ENCODE measurements around the gene ASAH2. TPM values are rescaled to one million over a fixed set of nuclear protein-coding genes. Genes with fewer than 3 reads are reported as not detected.

ASAH2 gene
- total and polyA plus RNA-seq, 4 donors = 0.08 to 5.2 (median 2.2) TPM

DNA sequence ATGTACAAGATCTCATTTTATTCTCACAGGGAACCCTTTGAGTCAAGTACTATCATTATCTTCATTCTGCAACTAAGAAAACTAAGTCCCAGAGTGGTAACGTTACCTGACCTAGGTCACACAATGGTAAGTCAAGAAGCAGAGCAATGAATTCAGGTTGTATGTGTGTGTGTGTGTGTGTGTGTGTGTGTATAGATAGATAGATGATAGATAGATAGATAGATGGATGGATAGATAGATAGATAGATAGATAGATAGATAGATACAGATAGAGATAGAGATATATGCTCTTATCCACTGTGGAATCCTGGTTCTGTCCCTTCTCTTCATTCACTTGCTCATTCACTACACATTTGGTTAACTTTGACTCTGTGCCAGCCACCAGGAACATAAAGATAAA, 29.8 kb downstream of the ASAH2 start:
- DNase-seq = no peak

DNA sequence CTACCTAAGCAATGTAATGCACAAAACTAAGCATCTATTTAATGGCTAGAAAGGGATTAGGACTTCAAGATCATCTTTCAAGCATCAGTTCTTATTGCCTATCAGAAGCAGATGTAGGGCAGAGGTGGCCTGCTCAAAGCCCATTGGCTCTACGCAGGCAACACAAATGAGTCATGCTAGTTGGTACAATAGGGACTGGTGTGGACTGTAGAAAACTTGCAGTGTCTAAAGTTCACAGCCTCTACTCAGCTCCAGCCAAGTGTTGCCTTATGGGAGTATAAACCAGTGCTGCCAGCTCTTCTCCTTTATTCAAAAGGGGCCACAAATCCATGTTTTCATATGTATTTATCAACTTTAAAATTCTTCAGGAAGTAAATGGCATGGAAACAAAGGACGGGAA, 31.7 kb downstream of the ASAH2 start:
- Histone ChIP-seq H3K4me1 (ENCODE audit: control insufficient read depth in 1 of 2, insufficient read depth in 2 of 2, low read length in 2 of 2) (no peaks in the 10 kb centered on the region), H3K4me3 (ENCODE audit: low read length in 2 of 2) (no peak overlapping the region), H3K9me3 (ENCODE audit: control insufficient read depth, low read length) (no peaks in the 10 kb centered on the region), H3K36me3 (ENCODE audit: control insufficient read depth in 1 of 2, insufficient read depth in 2 of 2, low read length in 1 of 2) (no peaks in the 10 kb centered on the region), H3K27ac (ENCODE audit: low read depth in 1 of 2, low read length in 2 of 2) (no peak overlapping the region), H3K27me3 (ENCODE audit: control insufficient read depth in 1 of 2, insufficient read depth in 2 of 2, low read length in 1 of 2) (no peaks in the 10 kb centered on the region)
- no peak for DNase-seq
- ATAC-seq (ENCODE audit: low FRiP score) = no peak
- 84 to 85% methylated on average over 2 of the region's 2 CpGs for WGBS, 2 donors
- intact Hi-C loops (cut with DNase I) = no loop called here

More for the DNA sequence above, 29.8 kb downstream of the ASAH2 start:
- no peaks in the 10 kb centered on the region for H3K36me3 ChIP-seq (ENCODE audit: control insufficient read depth in 1 of 2, insufficient read depth in 2 of 2, low read length in 1 of 2)
- no peak overlapping the region for H3K27ac ChIP-seq (ENCODE audit: low read depth in 1 of 2, low read length in 2 of 2)
- H3K4me3 ChIP-seq (ENCODE audit: low read length in 2 of 2) = no peak overlapping the region
- intact Hi-C loops (cut with DNase I) = no loop called here
- H3K4me1 ChIP-seq (ENCODE audit: control insufficient read depth in 1 of 2, insufficient read depth in 2 of 2, low read length in 2 of 2) = no peaks in the 10 kb centered on the region
- 68 to 79% methylated on average over 1 of the region's 1 CpG for WGBS, 2 donors
- ATAC-seq (ENCODE audit: low FRiP score) = no peak
- H3K9me3 ChIP-seq (ENCODE audit: control insufficient read depth, low read length) = no peaks in the 10 kb centered on the region
- H3K27me3 ChIP-seq (ENCODE audit: control insufficient read depth in 1 of 2, insufficient read depth in 2 of 2, low read length in 1 of 2) = no peaks in the 10 kb centered on the region

DNA sequence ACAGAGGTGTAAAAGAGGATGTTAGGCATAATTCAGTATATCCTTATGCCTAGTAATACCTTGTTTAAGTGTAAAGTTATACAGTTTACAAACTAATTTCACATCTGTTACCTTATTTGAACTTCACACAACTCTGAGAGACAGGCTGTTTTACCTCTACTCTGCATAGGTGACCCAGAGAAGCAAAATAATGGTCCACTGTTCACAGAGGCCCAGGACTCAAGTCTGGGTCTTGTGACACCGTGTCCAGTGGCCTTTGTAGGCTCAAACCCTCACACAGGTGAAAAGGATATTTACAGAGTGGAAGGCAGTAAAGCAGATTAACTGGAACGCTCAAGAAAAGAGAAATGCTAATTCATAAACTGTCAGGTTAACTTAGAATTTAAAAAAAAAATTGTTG, 32.1 kb downstream of the ASAH2 start:
- intact Hi-C loops (cut with DNase I) = no loop called here
- DNase-seq (no peak), ATAC-seq (ENCODE audit: low FRiP score) (no peak)
- H3K4me1 ChIP-seq (ENCODE audit: control insufficient read depth in 1 of 2, insufficient read depth in 2 of 2, low read length in 2 of 2) = no peaks in the 10 kb centered on the region
- H3K4me3 ChIP-seq (ENCODE audit: low read length in 2 of 2) = no peak overlapping the region
- no peaks in the 10 kb centered on the region for H3K36me3 ChIP-seq (ENCODE audit: control insufficient read depth in 1 of 2, insufficient read depth in 2 of 2, low read length in 1 of 2)
- no peaks in the 10 kb centered on the region for H3K9me3 ChIP-seq (ENCODE audit: control insufficient read depth, low read length)
- no peaks in the 10 kb centered on the region for H3K27me3 ChIP-seq (ENCODE audit: control insufficient read depth in 1 of 2, insufficient read depth in 2 of 2, low read length in 1 of 2)
- WGBS, 2 donors = 81 to 87% methylated on average over 2 of the region's 2 CpGs
- no peak overlapping the region for H3K27ac ChIP-seq (ENCODE audit: low read depth in 1 of 2, low read length in 2 of 2)

DNA sequence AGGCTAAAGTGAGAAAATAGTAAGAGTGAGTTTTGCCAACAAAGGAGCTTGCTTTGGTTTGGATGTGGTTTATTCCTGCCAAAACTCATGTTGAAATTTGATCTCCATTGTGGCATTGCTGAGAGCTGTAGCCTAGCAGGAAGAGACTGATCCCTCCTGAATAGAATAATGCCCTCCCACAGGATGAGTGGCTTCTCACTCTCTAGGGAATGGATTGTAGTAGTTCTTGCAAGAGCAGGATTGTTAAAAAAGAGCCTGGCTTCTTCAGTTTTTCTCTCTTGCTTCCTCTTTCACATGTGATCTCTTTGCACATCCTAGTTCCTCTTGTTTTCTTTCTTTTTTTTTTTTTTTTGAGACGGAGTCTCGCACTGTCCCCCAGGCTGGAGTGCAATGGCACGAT, 34.4 kb downstream of the ASAH2 start:
- no peaks in the 10 kb centered on the region for H3K9me3 ChIP-seq (ENCODE audit: control insufficient read depth, low read length)
- H3K27me3 ChIP-seq (ENCODE audit: control insufficient read depth in 1 of 2, insufficient read depth in 2 of 2, low read length in 1 of 2) = no peaks in the 10 kb centered on the region
- no peak overlapping the region for H3K4me3 ChIP-seq (ENCODE audit: low read length in 2 of 2)
- no peak overlapping the region for H3K27ac ChIP-seq (ENCODE audit: low read depth in 1 of 2, low read length in 2 of 2)
- intact Hi-C loops (cut with DNase I) = no loop called here
- H3K4me1 ChIP-seq (ENCODE audit: control insufficient read depth in 1 of 2, insufficient read depth in 2 of 2, low read length in 2 of 2) = no peaks in the 10 kb centered on the region
- H3K36me3 ChIP-seq (ENCODE audit: control insufficient read depth in 1 of 2, insufficient read depth in 2 of 2, low read length in 1 of 2) = no peaks in the 10 kb centered on the region
- DNase-seq (no peak), ATAC-seq (ENCODE audit: low FRiP score) (no peak)
- WGBS, 2 donors = 74 to 86% methylated on average over 3 of the region's 3 CpGs

DNA sequence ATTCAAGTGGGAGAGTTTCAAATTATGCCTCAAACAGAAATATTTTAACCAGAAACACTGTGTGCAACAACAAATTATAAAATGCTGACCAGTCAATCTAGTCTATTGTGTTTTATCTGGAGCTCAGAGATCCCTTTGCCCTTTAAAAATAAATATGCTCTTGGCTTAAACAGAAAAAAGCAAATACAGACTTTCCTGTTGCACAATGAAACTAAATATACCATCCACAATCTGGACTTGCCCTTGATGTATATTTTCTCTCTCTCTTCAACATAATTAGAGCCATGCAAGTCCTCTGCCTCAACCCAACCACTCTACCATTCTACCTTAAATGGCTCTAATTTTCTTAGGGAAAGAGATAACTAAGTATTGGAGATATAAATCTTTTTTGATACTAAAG, 34.9 kb downstream of the ASAH2 start:
- Histone ChIP-seq H3K27ac (ENCODE audit: low read depth in 1 of 2, low read length in 2 of 2) (no peak overlapping the region), H3K4me1 (ENCODE audit: control insufficient read depth in 1 of 2, insufficient read depth in 2 of 2, low read length in 2 of 2) (no peaks in the 10 kb centered on the region), H3K9me3 (ENCODE audit: control insufficient read depth, low read length) (peaks cover 2% of the 10 kb centered on the region), H3K27me3 (ENCODE audit: control insufficient read depth in 1 of 2, insufficient read depth in 2 of 2, low read length in 1 of 2) (no peaks in the 10 kb centered on the region), H3K36me3 (ENCODE audit: control insufficient read depth in 1 of 2, insufficient read depth in 2 of 2, low read length in 1 of 2) (no peaks in the 10 kb centered on the region), H3K4me3 (ENCODE audit: low read length in 2 of 2) (no peak overlapping the region)
- no peak for ATAC-seq (ENCODE audit: low FRiP score)
- intact Hi-C loops (cut with DNase I) = no loop called here
- DNase-seq = no peak

DNA sequence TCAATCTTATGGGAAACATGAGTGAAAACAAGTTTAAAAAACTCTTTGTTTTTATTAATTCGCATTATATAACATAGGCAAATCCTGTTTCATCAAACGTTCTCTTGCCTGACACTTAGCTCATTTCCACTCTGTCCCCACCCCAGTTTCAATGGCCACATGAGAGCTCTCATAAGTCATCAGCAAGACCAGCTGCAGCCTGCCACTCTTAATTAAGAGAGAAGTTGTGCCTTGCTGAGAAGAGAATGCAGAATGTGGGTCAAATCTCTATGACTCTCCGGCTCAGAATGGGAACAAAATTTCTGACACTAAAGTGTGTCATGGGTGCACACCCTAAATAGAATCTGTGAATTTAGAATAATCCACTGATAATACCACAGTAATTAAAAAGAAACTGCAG, 39.6 kb downstream of the ASAH2 start:
- intact Hi-C loops (cut with DNase I) = no loop called here
- Histone ChIP-seq H3K4me3 (ENCODE audit: low read length in 2 of 2) (no peak overlapping the region), H3K36me3 (ENCODE audit: control insufficient read depth in 1 of 2, insufficient read depth in 2 of 2, low read length in 1 of 2) (no peaks in the 10 kb centered on the region), H3K27ac (ENCODE audit: low read depth in 1 of 2, low read length in 2 of 2) (no peak overlapping the region), H3K27me3 (ENCODE audit: control insufficient read depth in 1 of 2, insufficient read depth in 2 of 2, low read length in 1 of 2) (no peaks in the 10 kb centered on the region), H3K9me3 (ENCODE audit: control insufficient read depth, low read length) (peaks cover 2% of the 10 kb centered on the region), H3K4me1 (ENCODE audit: control insufficient read depth in 1 of 2, insufficient read depth in 2 of 2, low read length in 2 of 2) (no peaks in the 10 kb centered on the region)
- DNase-seq (no peak), ATAC-seq (ENCODE audit: low FRiP score) (no peak)
- WGBS, 2 donors = 73 to 77% methylated on average over 3 of the region's 3 CpGs

DNA sequence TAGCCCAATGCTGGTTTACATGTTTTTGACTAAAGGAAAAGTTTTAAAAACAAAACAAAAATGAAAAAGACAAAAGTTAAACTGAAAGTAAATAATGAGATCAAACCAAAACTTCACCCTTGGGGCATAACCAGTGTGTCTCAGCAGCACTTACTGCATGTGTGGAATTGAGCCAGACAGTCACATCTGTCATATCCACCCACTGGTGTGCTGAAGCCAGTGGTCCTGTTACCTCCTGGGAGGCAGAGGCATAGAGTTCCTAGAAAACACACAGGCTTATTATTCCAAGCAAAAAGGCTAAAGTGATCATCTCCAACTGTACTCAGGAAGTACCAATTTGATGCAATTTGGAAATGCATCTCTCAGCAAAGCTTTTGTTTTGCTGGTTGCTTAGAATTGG, 40.4 kb downstream of the ASAH2 start:
- intact Hi-C loops (cut with DNase I) = no loop called here
- H3K27me3 ChIP-seq (ENCODE audit: control insufficient read depth in 1 of 2, insufficient read depth in 2 of 2, low read length in 1 of 2) = no peaks in the 10 kb centered on the region
- H3K36me3 ChIP-seq (ENCODE audit: control insufficient read depth in 1 of 2, insufficient read depth in 2 of 2, low read length in 1 of 2) = no peaks in the 10 kb centered on the region
- H3K27ac ChIP-seq (ENCODE audit: low read depth in 1 of 2, low read length in 2 of 2) = no peak overlapping the region
- no peak overlapping the region for H3K4me3 ChIP-seq (ENCODE audit: low read length in 2 of 2)
- ATAC-seq (ENCODE audit: low FRiP score) (no peak), DNase-seq (no peak)
- peaks cover 2% of the 10 kb centered on the region for H3K9me3 ChIP-seq (ENCODE audit: control insufficient read depth, low read length)
- no peaks in the 10 kb centered on the region for H3K4me1 ChIP-seq (ENCODE audit: control insufficient read depth in 1 of 2, insufficient read depth in 2 of 2, low read length in 2 of 2)

Other genes with a start within 250 kb of the ASAH2 start
- gene WASHC2A, start 183.6 kb downstream of the ASAH2 start, total RNA-seq = 10 to 100 TPM; 32.7 to 54.3 TPM
- gene WASHC2A, start 183.6 kb downstream of the ASAH2 start, polyA plus RNA-seq = 10 to 100 TPM in 1 of 2 donors, 1 to 10 TPM in 1; 8.9 to 20.8 TPM

Measured in aorta (tissue), 5 donors.